Loucy (cell line): Measurements from ENCODE around the gene WHAMM.

ENCODE experiments used
- H2AFZ ChIP-seq: fragments of 200-600 bp; sonication (generic); 2 replicates; pipeline ENCODE4 v1.6.0; 2016; ENCODE audit warnings: antibody characterized with exemption, mild to moderate bottlenecking, low read length, moderate library complexity
- H3F3A ChIP-seq: fragments of 200-600 bp; 2 replicates; pipeline ENCODE4 v1.6.0; 2016; ENCODE audit warnings: antibody characterized with exemption, low read depth, mild to moderate bottlenecking
- H3K27me3 ChIP-seq: fragments of 200-600 bp; sonication (generic); 2 replicates; pipeline ENCODE4 v1.6.1; 2014; ENCODE audit warnings: low read length, mild to moderate bottlenecking; ENCODE audit not compliant: insufficient read depth, poor library complexity, severe bottlenecking
- H3K36me3 ChIP-seq: fragments of 200-600 bp; sonication (generic); 2 replicates; pipeline ENCODE4 v1.6.1; 2016; ENCODE audit warnings: low read length; ENCODE audit not compliant: insufficient read depth
- H3K4me1 ChIP-seq: fragments of 200-600 bp; sonication (generic); 2 replicates; pipeline ENCODE4 v1.5.1; 2014; ENCODE audit warnings: low read length, mild to moderate bottlenecking; ENCODE audit not compliant: insufficient read depth, poor library complexity, severe bottlenecking
- H3K4me2 ChIP-seq: fragments of 200-600 bp; sonication (generic); 2 replicates; pipeline ENCODE4 v1.6.0; 2014; ENCODE audit warnings: antibody characterized with exemption, low read length, low read depth, mild to moderate bottlenecking; ENCODE audit not compliant: poor library complexity, severe bottlenecking
- H3K4me3 ChIP-seq: fragments of 200-600 bp; sonication (generic); 2 replicates; pipeline ENCODE4 v1.5.1; 2014; ENCODE audit warnings: low read length, mild to moderate bottlenecking, mixed read lengths; ENCODE audit not compliant: poor library complexity, severe bottlenecking
- H3K79me2 ChIP-seq: fragments of 200-600 bp; sonication (generic); 2 replicates; pipeline ENCODE4 v1.6.1; 2014; ENCODE audit warnings: low read length; ENCODE audit not compliant: insufficient read depth
- H3K9ac ChIP-seq: fragments of 200-600 bp; sonication (generic); 2 replicates; pipeline ENCODE4 v1.6.0; 2014; ENCODE audit warnings: mild to moderate bottlenecking, low read depth, low read length, moderate library complexity; ENCODE audit not compliant: poor library complexity, severe bottlenecking
- H3K9me2 ChIP-seq: fragments of 200-600 bp; sonication (generic); replicated peaks from 2 replicates; pipeline ENCODE4 v1.6.1; 2016; ENCODE audit warnings: low read depth, low read length, mixed read lengths
- H3K9me3 ChIP-seq: fragments of 200-600 bp; sonication (generic); 2 replicates; pipeline ENCODE4 v1.6.1; 2014; ENCODE audit warnings: mild to moderate bottlenecking, antibody characterized with exemption, low read length, low read depth; ENCODE audit not compliant: insufficient read depth
- H4K20me1 ChIP-seq: fragments of 200-600 bp; sonication (generic); 2 replicates; pipeline ENCODE4 v1.6.0; 2014; ENCODE audit warnings: antibody characterized with exemption, low read length, mild to moderate bottlenecking; ENCODE audit not compliant: insufficient read depth, poor library complexity, severe bottlenecking
- CTCF ChIP-seq: fragments of 200-600 bp; sonication (generic); conservative IDR thresholded peaks from 2 replicates; pipeline ENCODE4 v1.5.1; 2014; ENCODE audit warnings: mild to moderate bottlenecking, antibody characterized with exemption, low read length
- EZH2phosphoT487 ChIP-seq: fragments of 200-600 bp; IDR thresholded peaks from 2 replicates; pipeline ENCODE4 v1.6.1; 2018; ENCODE audit warnings: antibody characterized with exemption, mild to moderate bottlenecking, moderate library complexity, borderline replicate concordance

WHAMM gene

GRCh38 chr15:82855286-82856100, 46.1 kb downstream of the WHAMM start:
- no peak overlapping the region for H3K9ac ChIP-seq

GRCh38 chr15:82856397-82857170, 47.2 kb downstream of the WHAMM start:
- Histone ChIP-seq H3K79me2 (no peaks in the 10 kb centered on the region), H3F3A (no peaks in the 10 kb centered on the region), H3K4me2 (no peak overlapping the region), H3K4me1 (no peaks in the 10 kb centered on the region), H3K9me2 (no peaks in the 10 kb centered on the region), H2AFZ (0 out of 2 replicates have a peak overlapping the region, but pooled peaks have one; percentile 33), H3K9me3 (no peaks in the 10 kb centered on the region), H3K36me3 (no peaks in the 10 kb centered on the region), H3K9ac (no peak overlapping the region), H3K4me3 (no peak overlapping the region), H3K27me3 (no peaks in the 10 kb centered on the region), H4K20me1 (no peaks in the 10 kb centered on the region)
- TF ChIP-seq CTCF: no peak
- no peak for TF ChIP-seq EZH2phosphoT487

More at GRCh38 chr15:82855286-82856100, 46.1 kb downstream of the WHAMM start:
- H2AFZ ChIP-seq: peak overlapping the region; percentile 33; the same call in 1 of the 2 replicates
- H3K4me1 ChIP-seq: no peaks in the 10 kb centered on the region
- no peak overlapping the region for H3K4me3 ChIP-seq
- no peaks in the 10 kb centered on the region for H3F3A ChIP-seq
- H4K20me1 ChIP-seq: no peaks in the 10 kb centered on the region
- no peak overlapping the region for H3K4me2 ChIP-seq
- H3K27me3 ChIP-seq: no peaks in the 10 kb centered on the region
- no peaks in the 10 kb centered on the region for H3K79me2 ChIP-seq
- no peak for TF ChIP-seq EZH2phosphoT487
- TF ChIP-seq CTCF: no peak
- no peaks in the 10 kb centered on the region for H3K9me2 ChIP-seq
- H3K36me3 ChIP-seq: no peaks in the 10 kb centered on the region
- no peaks in the 10 kb centered on the region for H3K9me3 ChIP-seq

- H3F3A ChIP-seq: no peaks in the 10 kb centered on the region
- no peak overlapping the region for H2AFZ ChIP-seq
- H3K79me2 ChIP-seq: no peaks in the 10 kb centered on the region
- no peaks in the 10 kb centered on the region for H3K27me3 ChIP-seq
- H3K4me3 ChIP-seq: no peak overlapping the region
- no peak overlapping the region for H3K4me2 ChIP-seq
- H3K36me3 ChIP-seq: no peaks in the 10 kb centered on the region
- TF ChIP-seq EZH2phosphoT487 (no peak), CTCF (no peak)
- H3K9me2 ChIP-seq: no peaks in the 10 kb centered on the region
- no peaks in the 10 kb centered on the region for H4K20me1 ChIP-seq
- H3K9me3 ChIP-seq: no peaks in the 10 kb centered on the region
- no peaks in the 10 kb centered on the region for H3K4me1 ChIP-seq
- H3K9ac ChIP-seq: no peak overlapping the region
Observed at GRCh38 chr15:82858932-82859331, 49.5 kb downstream of the WHAMM start.
